Sciatic nerve (tissue), 2 donors: ENCODE results near the gene FIBCD1. TPM values are rescaled to one million over a fixed set of nuclear protein-coding genes. Genes with fewer than 3 reads are reported as not detected.

Experiments used
- ATAC-seq: fragments of 200-7000 bp; cut with Tn5 transposase; one replicate; pipeline ENCODE4 v1.9.1; 2020; ENCODE audit warnings: mild to moderate bottlenecking, moderate library complexity
- DNase-seq: peaks from one replicate; pipeline ENCODE4 v3.0.0-alpha.2; 2020; ENCODE audit warnings: low spot score
- intact Hi-C: fragments of 100-400 bp; cut with DNase I; formaldehyde crosslinking; loops from one replicate; pipeline ENCODE4 v1.14.2; 2022
- total RNA-seq: library from RNA; stranded (reverse); fragmentation: NEBNext Ultra II Directional; extraction: Animal tissue kit (Norgen Biotek cat#: 25700); gene quantifications from one replicate; pipeline ENCODE4 v1.2.1, GENCODE V29; 2021
- donor health status: DM: no; HTN: no; CAD: no.
- donor health status: DM: no; HTN: no; CAD: no.

The FIBCD1 gene
- total RNA-seq, 1 donor from 2014 or later = not detected

DNA sequence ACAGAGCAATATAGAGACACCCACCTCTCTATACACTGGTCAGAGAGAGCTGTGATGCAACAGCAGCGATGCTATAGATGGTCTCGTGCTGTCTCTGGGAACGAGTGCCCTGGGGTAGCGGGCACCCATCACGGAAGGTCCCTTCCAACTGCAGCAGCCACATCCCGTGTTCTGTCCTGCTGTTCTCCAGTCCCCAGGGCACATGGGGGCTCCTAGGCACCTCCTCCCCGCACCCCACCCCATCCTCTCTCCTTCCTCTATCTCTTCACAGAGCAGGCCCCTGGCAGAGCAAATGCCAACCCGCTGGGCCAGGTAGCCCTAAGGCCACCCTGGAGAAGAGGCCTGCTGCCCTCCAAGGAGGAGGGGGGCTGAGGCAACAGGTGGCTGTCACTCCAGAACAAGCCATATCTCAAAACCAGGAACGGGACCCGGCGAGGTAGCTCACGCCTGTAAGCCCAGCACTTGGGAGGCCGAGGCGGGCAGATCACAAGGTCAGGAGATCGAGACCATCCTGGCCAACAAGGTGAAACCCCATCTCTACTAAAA, 8.2 kb downstream of the FIBCD1 start:
- intact Hi-C loops = no loop called here
- DNase-seq = no peak
- no peak for ATAC-seq

DNA sequence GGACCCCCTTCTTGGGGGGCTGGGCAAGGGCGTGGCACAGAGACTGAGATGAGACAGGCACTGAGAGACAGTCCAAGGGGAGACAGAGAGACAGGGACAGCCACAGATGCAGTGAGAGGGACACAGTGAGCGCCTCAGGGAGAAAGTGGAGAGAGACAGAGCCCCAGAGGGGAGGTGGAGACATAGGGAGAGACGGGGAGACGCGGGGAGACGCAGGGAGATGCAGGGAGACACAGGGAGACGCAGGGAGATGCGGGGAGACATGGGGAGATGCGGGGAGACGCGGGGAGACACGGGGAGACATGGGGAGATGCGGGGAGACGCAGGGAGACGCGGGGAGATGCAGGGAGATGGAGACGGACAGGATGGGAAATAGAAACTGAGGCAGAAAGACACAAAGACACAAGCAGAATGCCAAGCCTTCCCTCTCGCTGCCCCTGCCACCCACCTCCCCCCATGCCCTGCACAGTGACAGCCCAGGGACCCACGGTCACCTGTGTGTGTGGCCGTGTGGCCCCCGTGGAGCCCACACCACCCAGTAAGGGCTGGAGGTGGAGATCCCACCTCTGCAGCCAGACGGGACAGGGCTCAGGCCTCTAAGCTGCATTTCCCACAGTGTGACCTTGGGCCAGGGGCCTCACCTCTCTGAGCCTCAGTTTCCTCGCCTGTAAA, 8.8 kb downstream of the FIBCD1 start:
- DNase-seq (no peak), ATAC-seq (no peak)
- intact Hi-C loops = no loop called here

DNA sequence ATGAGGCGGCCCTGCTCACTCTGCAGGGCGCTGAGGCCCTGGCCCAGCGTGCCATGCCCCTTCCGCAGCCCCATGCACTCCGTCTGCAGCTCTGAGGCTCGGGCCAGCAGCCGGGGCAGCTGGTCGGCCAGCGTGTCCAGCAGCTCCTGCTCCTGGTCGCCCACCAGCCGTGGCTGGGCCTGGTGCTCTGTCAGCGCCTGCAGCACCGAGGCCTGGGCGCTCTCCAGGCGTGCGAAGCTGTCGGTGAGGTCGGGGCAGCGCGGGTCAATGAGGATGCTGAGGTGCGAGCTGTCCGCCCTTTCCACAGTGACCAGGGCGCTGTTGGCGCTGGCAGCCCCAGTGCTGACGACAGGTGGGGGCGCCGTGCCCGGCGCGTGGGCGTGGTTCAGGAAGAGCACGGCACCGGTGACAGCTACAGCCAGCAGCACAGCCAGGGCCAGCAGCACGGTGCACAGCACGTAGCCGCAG, 9.4 kb downstream of the FIBCD1 start:
- intact Hi-C loops = no loop called here
- ATAC-seq (no peak), DNase-seq (no peak)

- intact Hi-C loops = no loop called here
- no peak for ATAC-seq
Measured at GRCh38 chr9:130927995-130928900, 10.8 kb downstream of the FIBCD1 start.

GRCh38 chr9:130927338-130927737, 11.7 kb downstream of the FIBCD1 start:
- DNase-seq (no peak), ATAC-seq (no peak)
- intact Hi-C loops = no loop called here

More at GRCh38 chr9:130927995-130928900, 10.8 kb downstream of the FIBCD1 start:
- DNase-seq = no peak

- intact Hi-C loops = no loop called here
- DNase-seq = no peak
- ATAC-seq = no peak
Measured at GRCh38 chr9:130925050-130925678, 13.9 kb downstream of the FIBCD1 start.

DNA sequence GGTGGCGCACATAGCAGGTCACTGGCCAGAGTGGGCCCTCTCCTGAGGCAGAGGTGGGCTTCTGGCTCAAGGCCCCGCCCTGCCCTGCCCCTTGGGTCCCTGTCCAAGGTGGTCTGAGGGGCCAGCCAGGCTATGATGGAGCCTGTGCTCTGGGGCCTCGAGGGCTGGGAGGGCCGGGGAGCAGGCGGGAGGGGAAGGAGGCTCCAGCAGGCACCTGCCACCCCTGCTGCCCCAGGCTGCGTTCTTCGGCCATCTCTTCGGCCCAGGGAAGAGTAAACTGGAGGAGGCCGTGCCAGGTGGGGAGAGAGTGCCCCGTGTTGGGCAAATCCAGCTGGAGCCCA, 14.6 kb downstream of the FIBCD1 start:
- no peak for DNase-seq
- intact Hi-C loops = no loop called here
- no peak for ATAC-seq

GRCh38 chr9:130923611-130924447, 15.2 kb downstream of the FIBCD1 start:
- DNase-seq = no peak
- intact Hi-C loops = no loop called here
- ATAC-seq = no peak

DNA sequence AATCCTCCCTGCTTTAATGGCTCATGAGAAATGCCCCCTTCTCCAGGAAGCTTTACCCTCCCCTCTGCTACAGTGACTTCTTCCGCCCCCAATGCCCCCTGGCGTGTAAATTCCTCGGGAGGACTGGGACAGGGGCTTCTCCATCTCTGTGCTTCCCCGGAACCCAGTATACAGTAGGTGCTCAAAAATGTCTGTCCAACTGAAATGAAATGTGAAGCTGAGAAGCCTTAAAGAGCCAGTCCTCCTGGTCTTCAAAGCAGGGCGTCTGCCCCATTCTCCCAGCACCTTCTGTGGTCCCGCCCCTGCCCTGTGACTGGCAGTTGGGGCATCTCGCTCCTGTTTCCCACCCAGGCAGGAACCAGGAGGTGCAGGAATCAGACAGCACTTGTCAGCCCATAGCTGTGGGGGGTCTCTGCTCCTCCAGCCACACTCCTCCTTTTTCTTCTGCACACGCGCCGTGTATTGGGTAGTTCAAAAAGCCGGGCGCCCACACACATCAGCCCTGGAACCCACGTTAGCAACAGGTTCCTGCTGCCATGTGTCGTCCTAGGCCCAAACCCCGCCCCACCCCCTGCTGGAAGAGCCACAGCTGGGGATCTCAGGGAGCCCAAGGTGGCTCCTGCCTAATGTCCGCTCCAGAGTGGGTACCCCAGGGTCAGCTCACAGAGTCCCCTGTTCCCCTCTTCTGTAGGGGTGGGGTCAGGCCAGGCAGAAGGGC, 16.0 kb downstream of the FIBCD1 start:
- DNase-seq (no peak), ATAC-seq (no peak)
- intact Hi-C loops = no loop called here

- intact Hi-C loops = no loop called here
- ATAC-seq (no peak), DNase-seq (no peak)
Measured at GRCh38 chr9:130921989-130922892, 16.8 kb downstream of the FIBCD1 start.

- no peak for ATAC-seq
- DNase-seq = no peak
- intact Hi-C loops = no loop called here
Measured at GRCh38 chr9:130921300-130921988, 17.6 kb downstream of the FIBCD1 start.

- no peak for DNase-seq
- intact Hi-C loops = no loop called here
- no peak for ATAC-seq
Measured at GRCh38 chr9:130920762-130921299, 18.2 kb downstream of the FIBCD1 start.

DNA sequence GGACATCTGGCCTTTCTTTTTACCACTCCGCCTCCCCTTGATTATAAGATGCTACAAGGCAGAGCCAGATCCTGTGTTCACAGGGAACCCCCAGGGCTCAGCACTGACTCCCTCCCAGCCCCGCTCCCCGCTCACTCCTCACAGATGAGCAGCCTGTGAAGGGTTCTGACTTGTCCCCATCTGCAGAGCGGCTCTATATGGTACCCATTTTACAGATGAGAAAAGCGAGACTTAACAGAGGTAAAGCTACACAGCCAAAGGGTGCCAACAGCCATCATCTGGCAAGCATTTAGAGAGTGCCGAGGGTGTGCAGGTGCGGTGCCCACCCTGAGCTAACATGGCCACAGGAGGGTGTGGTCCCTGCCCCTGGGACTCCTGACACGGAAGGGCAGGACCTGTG, 18.8 kb downstream of the FIBCD1 start:
- intact Hi-C loops = no loop called here
- ATAC-seq (no peak), DNase-seq (no peak)

GRCh38 chr9:130919559-130920145, 19.4 kb downstream of the FIBCD1 start:
- no peak for ATAC-seq
- no peak for DNase-seq
- intact Hi-C loops = no loop called here

DNA sequence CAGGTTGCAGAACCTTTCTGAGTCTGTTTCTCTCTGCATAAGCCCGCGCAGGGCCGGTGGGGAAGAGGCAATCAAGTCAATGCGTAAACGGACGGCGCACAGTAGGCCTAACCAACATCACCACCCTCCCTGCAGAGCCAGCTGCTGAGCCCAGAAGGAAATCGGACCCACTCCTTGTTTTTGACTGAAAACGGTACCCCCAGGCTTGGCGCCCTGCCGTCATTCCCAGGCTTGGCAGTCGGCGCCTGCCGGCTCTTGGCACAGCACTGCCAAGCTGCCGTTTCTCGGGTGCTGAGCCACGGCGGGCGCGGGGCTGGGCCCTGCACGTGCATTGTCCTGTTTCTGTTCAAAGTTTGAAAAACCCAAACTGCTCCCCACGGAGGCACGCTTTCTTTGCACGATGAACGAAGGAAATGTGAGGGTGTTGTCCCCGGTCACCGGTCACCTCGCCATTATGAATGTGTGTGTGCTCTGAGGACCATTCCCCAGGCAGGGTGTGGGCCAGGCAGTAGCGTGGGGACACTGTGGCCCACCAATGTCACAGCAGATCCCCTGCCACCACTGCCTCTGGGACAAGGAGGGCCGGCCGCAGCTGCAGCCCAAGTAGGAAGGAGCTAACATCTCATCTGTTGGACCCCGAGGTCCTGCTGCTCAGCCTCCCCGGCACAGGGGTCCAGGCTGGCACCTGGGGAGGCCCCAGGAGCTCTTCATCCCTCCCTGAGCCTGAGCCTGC, 20.1 kb downstream of the FIBCD1 start:
- ATAC-seq (no peak), DNase-seq (no peak)
- intact Hi-C loops = no loop called here
